GM19035 (cell line): ENCODE results near the gene FNDC5.

Source experiments
- ATAC-seq: cut with Tn5 transposase; IDR thresholded peaks from one replicate; pipeline ENCODE4 v1.9.1; 2021; ENCODE audit not compliant: unreplicated experiment

FNDC5 gene

DNA sequence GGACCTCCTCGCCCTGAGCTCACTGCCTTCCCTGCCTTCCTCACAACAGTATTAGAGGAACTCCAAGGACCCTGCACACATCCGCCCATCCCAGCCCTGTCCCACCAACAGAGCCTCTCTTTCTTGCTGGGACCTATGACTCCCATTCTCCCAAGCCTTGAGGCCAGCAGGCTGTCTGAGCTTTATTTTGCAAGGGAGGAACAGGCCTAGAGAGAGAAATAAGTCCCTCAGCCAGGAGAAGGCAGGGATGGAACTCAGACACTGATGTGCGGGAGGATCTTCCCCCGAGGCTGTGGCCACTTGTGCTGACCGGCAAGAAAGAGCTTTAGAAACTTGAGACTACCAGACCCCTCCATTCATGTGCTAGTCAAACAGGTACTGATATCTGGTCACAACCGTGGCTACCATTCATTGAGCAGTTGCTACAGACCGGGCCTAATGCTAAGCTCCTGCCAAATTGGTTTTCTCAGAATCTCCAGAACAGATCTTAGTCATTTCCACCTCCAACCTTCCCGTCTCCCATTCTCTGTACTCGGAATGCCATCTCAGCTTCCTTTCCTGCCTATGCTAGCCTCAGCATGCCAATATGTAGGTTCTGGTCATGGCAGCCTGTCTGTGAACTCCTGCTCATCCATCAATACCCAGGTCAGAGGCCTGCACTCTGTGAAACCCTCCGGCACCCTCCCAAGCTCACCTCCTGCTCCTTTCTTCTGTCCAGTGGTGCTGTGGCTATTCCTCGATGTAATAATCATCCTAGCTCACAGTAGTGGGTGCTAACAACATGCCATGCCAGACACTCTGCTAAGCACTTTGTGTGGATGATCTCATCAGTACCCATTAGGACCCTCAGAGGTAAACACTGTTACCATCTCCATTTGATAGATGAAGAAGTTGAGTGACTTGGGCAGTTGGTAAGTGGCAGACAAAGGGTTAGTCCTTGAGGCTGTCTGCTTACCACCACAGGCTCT lies 26.7 kb upstream of the FNDC5 start:
- ATAC-seq = no peak

DNA sequence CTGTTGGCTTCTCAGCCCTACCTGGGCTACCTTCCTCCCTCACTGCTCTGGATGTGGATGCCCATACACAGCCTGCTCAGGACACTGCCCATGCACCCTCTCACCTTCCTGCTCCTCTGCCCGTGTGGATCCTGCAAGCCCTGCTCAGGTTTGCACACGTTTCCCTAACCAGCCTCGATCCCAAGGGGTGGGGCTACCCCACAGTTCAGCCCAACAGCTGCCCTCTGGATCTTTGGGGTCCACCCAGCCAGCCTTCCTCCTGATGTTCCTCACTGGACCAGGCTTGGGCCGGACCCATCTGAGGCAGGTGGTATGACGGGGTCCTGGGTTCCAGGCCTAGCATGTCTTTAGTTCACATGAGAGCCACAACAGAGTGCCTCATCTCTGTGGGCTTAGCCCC lies 25.7 kb upstream of the FNDC5 start:
- no peak for ATAC-seq

DNA sequence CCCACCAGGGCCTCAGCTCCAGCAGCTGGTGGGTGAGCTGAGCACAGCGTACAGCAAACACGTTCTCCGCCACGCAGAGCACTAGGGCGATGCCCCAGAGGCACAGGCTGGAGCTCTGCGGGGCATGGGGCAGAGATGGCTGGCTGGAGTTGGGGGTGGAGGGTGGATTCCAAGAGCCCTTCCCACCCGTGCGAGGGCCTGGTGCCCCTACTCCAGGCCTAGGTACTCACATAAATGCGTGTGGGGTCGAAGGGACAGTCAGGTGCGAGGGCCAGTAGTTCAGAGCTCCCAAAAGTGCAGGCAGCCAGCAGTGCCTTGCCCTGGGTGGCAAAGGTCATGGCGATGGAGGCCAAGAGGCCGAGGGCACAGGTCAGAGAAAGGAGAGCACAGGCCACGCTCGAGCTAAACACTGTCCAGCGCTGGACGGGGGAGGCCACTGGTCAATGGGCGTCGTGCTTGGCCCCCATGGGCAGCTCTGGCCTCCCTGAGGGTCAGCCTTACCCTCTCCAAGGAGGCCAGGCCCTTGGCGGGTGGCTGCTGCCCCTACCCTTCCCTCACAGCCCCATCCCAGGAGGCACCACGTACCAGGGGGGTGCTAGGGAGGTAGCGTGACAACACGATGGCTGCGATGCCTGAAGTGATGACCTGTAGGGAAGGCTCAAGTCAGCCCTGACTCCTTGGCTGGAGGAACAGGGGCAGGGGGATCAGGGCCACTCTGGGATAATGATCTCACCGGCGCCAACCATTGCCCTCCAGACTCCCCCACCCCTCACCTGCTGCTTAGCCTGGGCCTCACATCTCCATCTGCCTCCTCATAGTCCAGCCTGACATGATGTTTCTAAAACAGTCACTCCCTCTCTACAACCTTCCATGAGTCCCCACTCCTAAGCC lies 24.9 kb upstream of the FNDC5 start:
- ATAC-seq = no peak

DNA sequence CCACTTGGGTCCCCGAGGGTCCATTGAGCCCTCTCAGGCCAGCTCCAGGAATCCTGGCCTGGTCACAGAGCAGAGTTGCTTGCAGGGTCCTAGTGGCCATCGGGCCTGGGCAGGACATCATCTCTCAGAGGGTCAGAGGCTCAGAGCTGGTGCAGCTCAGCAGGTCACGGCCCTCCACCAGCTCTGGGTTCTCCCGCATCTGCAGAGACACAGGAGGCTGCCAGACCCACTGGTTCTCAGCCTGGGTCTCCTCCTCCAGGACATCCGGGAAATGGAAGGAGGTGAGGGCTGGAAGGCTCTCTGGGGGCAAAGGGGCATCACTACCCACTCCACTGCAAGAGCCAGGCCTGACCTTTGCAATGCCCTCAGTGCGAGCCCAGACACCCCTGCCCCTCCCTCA lies 24.0 kb upstream of the FNDC5 start:
- no peak for ATAC-seq

DNA sequence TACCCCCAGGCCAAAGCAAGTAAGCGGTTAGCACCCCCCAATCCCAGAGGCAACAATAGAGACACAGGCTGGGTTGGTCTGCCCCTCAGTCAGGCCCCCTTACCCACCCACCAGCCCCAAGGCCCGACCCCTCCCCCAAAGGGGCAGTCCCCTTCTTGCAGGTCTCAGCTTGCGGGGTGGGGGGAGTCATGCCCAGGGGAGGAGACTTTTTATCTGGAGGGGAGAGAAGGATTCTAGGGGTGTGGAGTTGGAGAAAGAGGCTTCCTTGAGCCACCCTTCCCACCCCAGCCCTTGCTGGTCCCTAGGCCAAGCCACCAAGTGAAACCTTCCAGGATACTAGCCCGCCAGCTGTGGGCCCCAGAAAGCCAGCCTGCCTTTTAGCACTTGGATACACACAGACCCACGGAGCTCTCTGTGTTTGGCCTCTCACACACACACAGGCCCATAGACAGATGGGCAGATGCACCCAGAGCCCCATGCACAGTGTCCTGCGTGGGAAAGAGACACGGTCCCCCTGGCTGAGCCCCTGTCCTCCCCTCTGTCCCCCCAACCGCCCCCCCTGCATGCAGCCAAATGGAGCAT lies 23.4 kb upstream of the FNDC5 start:
- no peak for ATAC-seq

DNA sequence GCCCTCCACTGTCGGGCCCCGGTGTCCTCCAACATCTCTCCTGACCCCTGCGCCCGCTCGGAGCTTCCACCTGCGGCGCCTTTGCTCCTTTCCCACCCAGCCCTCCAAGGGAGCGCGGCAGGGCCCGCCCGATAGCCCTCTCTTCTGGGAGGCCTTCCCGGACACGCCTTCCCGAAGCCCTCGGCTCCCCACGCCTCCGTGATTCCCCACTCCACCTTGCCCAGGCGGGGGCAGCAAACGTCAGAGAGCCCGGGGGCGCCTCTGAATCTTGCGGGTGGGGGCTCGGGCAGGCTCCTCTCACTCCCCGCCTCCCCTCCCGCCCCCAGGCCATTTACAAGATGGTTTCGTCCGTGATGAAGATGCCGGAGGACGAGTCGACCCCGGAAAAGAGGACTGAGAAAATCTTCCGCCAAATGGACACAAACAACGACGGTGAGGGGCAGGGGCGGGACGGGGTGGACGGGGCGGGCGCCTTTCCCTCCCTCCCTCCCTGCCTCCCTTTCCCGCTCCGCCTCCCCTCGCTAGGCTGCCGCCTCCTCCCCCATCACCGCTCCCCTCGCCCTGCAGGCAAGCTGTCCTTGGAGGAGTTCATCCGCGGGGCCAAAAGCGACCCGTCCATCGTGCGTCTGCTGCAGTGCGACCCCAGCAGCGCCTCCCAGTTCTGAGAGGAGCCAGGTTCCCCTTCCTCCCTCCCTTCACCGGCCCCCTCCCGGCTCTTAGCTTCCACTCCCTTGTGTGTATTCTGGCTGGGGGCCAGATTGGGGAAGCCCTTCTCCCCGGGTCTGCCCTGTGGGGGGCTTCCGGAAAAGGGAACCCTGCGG lies 22.7 kb upstream of the FNDC5 start:
- ATAC-seq = no peak

DNA sequence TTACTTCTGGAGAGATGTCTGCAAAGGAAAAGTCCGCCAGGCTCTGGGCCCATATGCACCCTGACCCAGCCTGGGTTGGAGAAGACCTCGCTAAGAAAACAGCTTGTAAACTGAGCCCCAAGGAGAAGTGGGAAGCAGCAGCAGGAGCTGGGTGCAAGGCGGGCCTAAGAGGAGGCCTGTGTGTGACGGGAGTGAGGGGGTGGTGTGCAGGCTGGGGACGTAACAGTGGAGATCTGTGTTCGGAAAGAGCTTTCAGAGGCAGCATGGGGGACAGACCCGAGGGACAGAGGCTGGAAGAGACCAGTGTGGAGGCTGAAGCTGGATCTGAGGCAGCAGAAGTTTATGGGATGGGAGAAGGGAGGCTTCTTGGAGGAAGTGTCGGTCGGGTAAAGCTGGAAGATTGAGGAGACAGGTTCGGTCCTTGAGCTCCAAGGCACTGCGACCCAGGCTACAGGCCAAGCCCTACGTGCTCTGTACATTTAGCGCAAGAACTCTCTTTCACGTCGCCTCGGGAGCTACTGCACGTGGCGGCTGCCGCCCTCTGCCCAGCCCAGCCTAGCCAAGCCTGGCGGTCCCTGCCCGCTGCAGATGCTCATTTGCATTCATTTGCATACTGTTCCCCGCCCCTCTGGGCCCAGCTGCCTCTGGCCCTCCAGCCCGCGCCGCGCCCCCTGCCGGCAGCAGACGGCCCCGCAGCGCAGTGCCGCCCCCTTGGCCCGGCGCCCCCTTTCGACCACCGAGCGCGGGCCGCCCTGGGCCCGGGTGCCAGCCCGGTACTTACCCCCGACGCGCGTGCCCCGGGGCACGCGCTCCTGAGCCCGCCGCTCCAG lies 21.9 kb upstream of the FNDC5 start:
- no peak for ATAC-seq

DNA sequence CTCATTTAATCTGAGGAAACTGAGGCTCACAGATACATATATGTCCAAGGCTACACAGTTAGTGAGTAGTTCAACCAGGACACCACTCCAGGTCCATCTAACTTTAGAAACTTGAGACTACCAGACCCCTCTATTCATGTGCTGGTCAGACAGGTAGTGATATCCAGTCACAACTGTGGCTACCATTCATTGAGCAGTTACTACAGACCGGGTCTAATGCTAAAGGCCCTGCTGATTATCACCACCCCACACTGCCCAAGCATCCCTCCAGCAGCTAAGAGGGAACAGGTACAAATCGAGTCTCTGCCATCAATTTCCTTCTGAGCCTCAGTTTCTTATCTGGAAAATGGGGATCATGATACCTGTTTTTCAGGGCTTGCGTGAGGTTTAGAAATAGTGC lies 20.9 kb upstream of the FNDC5 start:
- no peak for ATAC-seq

DNA sequence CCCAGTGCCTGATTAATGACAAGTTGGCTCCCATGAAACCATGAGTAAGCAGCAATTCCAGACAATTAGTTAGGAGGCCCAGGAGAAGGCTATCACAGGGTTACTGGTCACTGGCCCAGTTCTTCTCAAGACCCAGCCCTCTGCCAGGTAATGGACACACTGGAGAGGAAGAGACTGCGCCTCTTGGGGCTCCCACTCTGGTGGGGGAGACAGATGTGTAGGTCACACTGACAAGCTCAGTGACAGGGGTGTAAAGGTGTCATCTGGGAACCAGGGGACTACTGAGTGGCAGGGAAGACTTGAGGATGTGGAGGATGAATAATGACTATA lies 20.5 kb upstream of the FNDC5 start:
- no peak for ATAC-seq

DNA sequence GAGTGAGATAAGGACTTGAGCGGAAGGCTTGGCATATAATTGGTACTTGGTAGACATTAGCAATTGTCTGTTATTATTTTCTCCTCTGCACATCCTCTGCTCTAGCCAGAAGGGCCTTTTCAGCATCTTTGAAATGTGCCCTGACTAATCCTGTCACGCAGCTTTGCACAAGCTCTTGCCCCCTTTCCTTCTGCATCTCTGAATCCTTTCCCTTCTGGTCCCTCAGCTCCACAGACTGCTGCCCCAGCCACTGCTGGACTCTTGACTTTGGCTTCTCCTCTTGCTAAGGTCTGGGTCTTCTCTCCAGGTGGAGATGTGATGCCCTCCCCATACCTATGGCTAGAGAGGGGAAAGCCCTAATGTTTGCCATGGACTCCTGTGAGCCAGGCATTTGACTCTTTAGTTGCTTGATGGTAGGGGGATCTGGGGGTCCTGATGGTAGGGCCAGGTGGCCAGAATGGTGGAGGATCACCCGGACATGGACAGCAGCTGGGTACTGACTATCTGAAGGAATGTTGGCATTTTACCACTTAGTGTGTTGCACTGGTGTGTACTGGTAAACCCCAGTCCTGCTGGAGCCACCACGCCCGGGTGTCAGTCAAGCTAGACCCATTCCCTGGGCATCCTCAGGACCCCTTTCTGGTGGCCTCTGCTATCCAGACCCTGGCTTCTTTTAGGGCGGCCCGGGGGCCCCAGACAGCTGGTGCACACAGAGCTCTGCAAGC lies 20.0 kb upstream of the FNDC5 start:
- no peak for ATAC-seq

DNA sequence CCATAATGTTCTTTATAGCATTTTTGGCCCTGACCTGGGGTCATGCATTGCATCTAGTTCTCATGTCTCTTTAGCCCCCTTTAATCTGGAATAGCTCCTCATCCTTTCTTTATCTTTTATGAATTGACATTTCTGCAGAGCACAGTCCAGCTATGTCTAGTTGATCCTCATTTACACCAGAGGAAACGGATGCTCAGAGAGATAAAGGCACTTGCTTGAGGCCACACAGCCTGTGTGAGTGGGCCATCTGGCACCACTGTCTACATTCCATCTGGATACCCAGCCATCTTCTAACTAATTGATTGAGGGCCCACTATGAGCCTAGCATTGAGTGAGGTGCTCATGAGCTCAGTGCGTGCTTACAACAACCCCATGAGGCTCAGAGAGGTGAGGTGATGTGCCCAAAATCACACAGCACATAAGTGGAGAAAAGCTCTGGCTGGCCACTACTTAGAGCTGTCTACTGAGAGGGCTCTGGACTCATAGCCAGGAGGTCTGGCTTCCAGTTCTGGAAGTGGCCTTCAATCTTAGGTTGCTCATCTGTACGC lies 19.1 kb upstream of the FNDC5 start:
- ATAC-seq = no peak

DNA sequence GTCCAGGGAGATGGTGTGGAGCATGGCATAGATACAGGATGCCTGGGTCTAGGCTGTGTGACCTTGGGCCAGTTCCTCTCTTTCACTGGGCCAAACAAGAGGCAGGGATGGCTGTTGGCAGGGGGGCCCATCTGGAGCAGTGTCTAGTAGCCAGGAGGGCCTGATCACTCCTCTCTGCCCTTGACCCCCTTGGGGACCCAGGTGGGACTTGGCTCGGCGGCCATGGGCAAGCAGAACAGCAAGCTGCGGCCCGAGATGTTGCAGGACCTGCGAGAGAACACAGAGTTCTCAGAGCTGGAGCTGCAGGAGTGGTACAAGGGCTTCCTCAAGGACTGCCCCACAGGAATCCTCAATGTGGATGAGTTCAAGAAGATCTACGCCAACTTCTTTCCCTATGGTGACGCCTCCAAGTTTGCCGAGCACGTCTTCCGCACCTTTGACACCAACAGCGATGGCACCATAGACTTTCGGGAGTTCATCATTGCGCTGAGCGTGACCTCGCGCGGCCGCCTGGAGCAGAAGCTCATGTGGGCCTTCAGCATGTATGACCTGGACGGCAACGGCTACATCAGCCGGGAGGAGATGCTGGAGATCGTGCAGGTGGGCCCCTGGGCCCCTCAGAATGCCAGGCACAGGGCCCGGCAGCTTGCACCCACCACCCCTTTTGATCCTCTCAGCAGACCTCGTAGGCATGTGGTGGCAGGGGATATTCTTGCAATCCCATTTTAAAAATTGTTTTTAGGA lies 18.1 kb upstream of the FNDC5 start:
- no peak for ATAC-seq

DNA sequence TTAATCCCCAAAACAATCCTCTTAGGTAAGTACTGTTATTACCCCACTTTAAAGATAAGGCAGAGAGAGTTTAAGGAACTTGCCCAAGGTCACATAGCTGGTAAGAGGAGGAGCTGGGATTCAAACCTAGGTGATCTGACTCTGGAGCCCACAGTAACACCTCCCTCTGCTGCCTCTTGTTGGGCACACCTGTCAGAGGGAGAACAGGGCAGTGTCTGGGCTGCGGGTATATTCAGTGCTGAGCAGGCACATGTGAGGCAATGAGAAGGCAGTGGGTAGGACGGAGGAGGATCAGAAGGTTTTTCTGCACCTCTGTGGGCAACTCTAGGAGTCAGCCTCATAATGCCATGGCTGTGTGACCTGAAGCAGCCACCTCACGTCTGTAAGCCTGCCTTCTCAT lies 17.4 kb upstream of the FNDC5 start:
- no peak for ATAC-seq

DNA sequence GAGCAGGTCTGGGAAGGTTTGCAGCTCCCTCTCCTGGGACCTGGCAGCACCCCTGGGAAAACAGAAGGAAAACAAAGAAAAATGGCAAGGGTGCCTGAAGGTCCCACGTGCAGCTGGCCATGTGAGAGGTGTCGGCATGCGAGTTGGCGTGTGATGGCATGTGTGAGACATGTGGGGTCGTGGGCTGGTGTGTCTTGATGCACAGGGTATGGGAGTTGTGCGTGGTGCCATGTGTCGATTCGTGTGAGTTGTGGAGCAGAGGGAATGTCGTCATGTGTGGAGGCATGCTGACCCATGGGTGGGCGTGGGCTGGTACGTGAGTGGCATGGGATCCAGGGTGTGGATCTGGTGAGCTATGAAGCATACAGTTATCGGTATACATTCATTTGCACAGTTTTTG lies 16.9 kb upstream of the FNDC5 start:
- no peak for ATAC-seq

DNA sequence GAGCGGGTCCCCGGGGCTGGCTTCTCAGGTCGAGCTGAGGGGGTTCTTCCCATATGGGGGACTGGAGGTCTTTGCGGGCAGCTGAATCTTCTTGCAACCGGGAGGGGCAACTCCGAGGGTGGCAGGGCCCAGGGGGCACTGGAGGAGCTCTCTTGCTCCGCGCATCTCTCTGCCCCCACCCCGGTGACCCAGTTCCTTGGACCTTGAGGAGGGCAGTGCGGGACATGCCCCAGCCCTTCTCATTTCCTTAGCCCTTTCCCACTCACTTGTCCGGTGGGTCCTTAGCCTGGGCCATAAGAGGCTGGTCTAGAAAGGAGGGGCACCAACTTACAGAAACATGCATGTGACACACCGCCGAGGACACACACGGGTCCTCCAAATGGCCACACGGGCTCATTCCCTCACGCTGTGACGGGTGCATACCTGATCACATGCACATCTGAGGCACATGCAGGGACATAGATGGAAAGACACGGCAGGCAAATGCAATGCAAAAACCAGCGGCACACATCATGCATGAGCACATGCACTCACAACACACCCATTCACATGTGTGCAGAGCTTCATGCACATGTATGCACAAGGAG lies 16.2 kb upstream of the FNDC5 start:
- ATAC-seq = no peak

DNA sequence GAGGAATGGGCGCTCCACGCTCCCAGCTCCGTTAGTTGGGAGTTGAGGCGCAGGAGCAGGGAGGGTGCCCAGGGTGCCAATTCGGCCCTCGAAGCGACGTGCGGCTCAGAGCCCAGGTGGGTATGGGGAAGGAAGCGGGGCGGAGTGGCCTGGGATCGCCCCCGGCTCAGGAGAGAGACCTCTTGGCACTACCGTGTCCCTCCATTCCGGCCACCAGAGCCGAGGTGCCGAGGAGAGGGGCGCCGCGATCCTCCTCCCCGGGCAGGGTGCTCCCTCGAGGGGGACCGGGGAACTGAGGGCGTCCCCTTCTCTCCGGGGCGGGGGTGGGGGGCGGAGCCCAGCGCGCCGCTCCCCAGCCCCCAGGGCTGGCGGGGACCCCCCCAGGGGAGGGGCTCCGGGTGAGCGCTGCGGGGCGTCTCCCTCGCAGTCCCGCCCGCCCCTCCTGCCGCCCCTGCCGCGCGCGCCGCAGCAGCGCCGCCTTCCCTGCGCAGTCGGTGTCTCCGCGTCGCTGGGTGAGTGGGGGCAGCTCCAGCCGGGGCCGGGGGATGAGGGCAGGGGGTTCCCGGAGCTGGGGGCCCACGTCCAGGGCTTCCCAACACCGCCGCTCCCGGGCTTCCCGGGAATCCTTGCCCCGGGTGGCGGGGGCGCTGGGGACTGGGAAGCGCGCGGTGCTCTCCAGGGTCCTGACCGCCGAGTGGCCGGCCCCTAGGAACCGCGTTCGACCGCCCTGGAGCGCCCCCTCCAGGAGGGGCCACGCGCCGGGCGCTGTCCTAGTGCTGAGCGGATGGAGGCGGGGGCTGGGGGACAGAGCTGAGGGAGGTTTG lies 15.5 kb upstream of the FNDC5 start, which contains the start of gene HPCA:
HPCA (plus strand) TSS at position 488 of the 824 bp plus-strand sequence. CDS start 2,408 bp downstream, outside the sequence.
- no peak for ATAC-seq

DNA sequence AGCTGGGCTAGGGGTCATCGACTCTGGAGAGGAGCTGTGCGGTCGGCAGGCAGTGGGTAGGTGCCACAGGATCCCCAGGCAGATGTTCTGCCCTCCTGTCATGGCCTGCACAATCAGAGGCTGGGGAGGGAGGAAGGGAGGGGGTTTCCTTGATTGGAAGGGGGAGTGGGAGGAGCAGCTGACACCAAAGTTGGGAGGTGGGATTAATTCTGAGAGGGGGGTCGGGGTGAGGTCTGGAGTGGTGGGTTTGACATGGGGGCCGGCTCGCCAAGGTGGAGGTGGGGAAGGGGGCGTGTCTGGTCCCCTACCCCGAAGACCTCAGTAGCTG lies 14.9 kb upstream of the FNDC5 start:
- no peak for ATAC-seq
